ENCODE measurements around the gene PDSS1.
A peak's percentile ranks its signal among the peaks of the same experiment; 100 is the strongest.

PDSS1 gene

GRCh38 chr10:26725837-26726727 lies 28.6 kb downstream of the PDSS1 start:
- H3K27me3 ChIP-seq: no peaks in the 10 kb centered on the region
- H3K4me1 ChIP-seq (ENCODE audit: control insufficient read depth in 1 of 2, insufficient read depth in 1 of 2, low read depth in 1 of 2, low read length in 1 of 2): peaks cover 0 to 3% of the 10 kb centered on the region in 2 experiments
- TF ChIP-seq CTCF (IDR thresholded peaks at IDR 0.05): peak; percentile 72
- H3K27ac ChIP-seq: no peak overlapping the region
- H3K36me3 ChIP-seq: peaks cover 22% of the 10 kb centered on the region
- H3K9me3 ChIP-seq: no peaks in the 10 kb centered on the region
- no peak overlapping the region for H3K4me3 ChIP-seq (ENCODE audit: low read depth in 1 of 2, low read length in 1 of 2)

GRCh38 chr10:26727005-26727404 lies 29.5 kb downstream of the PDSS1 start:
- Histone ChIP-seq H3K27me3 (no peaks in the 10 kb centered on the region), H3K27ac (no peak overlapping the region), H3K36me3 (peaks cover 24% of the 10 kb centered on the region), H3K4me3 (ENCODE audit: low read depth in 1 of 2, low read length in 1 of 2) (no peak overlapping the region), H3K9me3 (no peaks in the 10 kb centered on the region), H3K4me1 (ENCODE audit: control insufficient read depth in 1 of 2, insufficient read depth in 1 of 2, low read depth in 1 of 2, low read length in 1 of 2) (peaks cover 0 to 3% of the 10 kb centered on the region in 2 experiments)
- TF ChIP-seq CTCF (IDR thresholded peaks at IDR 0.05): no peak

- TF ChIP-seq CTCF (IDR thresholded peaks at IDR 0.05): no peak
- Histone ChIP-seq H3K9me3 (no peaks in the 10 kb centered on the region), H3K4me1 (ENCODE audit: control insufficient read depth in 1 of 2, insufficient read depth in 1 of 2, low read depth in 1 of 2, low read length in 1 of 2) (peaks cover 0 to 3% of the 10 kb centered on the region in 2 experiments), H3K4me3 (ENCODE audit: low read depth in 1 of 2, low read length in 1 of 2) (no peak overlapping the region), H3K36me3 (peaks cover 31% of the 10 kb centered on the region), H3K27me3 (no peaks in the 10 kb centered on the region), H3K27ac (no peak overlapping the region)
These were observed 31.5 kb downstream of the PDSS1 start for GRCh38 chr10:26728957-26729356.

- peaks cover 31% of the 10 kb centered on the region for H3K36me3 ChIP-seq
- no peaks in the 10 kb centered on the region for H3K27me3 ChIP-seq
- H3K9me3 ChIP-seq: no peaks in the 10 kb centered on the region
- H3K27ac ChIP-seq: no peak overlapping the region
- no peak overlapping the region for H3K4me3 ChIP-seq (ENCODE audit: low read depth in 1 of 2, low read length in 1 of 2)
- H3K4me1 ChIP-seq (ENCODE audit: control insufficient read depth in 1 of 2, insufficient read depth in 1 of 2, low read depth in 1 of 2, low read length in 1 of 2): peaks cover 0 to 3% of the 10 kb centered on the region in 2 experiments
- no peak for TF ChIP-seq CTCF (IDR thresholded peaks at IDR 0.05)
These were observed 31.9 kb downstream of the PDSS1 start for GRCh38 chr10:26729395-26729794.

GRCh38 chr10:26730552-26730951 lies 33.1 kb downstream of the PDSS1 start:
- Histone ChIP-seq H3K27ac (no peak overlapping the region), H3K4me1 (ENCODE audit: control insufficient read depth in 1 of 2, insufficient read depth in 1 of 2, low read depth in 1 of 2, low read length in 1 of 2) (peaks cover 0 to 3% of the 10 kb centered on the region in 2 experiments), H3K27me3 (no peaks in the 10 kb centered on the region), H3K36me3 (peaks cover 30% of the 10 kb centered on the region), H3K4me3 (ENCODE audit: low read depth in 1 of 2, low read length in 1 of 2) (no peak overlapping the region), H3K9me3 (no peaks in the 10 kb centered on the region)
- no peak for TF ChIP-seq CTCF (IDR thresholded peaks at IDR 0.05)

Data from neutrophil (primary cell).